Limb (tissue), 2 donors: Measurements from ENCODE around the gene CFH.
"Not testable (repeated sequence)": the region's sequence is repeated elsewhere in the genome, so short reads cannot be mapped to it uniquely, and the experiment has no call there.

Source experiments
- DNase-seq, 2 donors: peaks; one replicate each; pipeline ENCODE4 v3.0.0-alpha.2; 2016; ENCODE audit errors: extremely low spot score in 2 of 2

Gene CFH

GRCh38 chr1:196651637-196652215 is at the start of gene CFH:
Gene CFH (plus strand): TSS chr1:196652043. CDS start chr1:196652118, 75 bp downstream.
- DNase-seq = peak in 1 of 2 donors; percentile 73

GRCh38 chr1:196603651-196604050 is 48.2 kb upstream of the CFH start:
- DNase-seq = no peak

- no peak for DNase-seq
Observed at GRCh38 chr1:196607981-196608380, 43.9 kb upstream of the CFH start.

GRCh38 chr1:196608390-196609369 is 43.2 kb upstream of the CFH start, which contains the start of gene KCNT2:
Gene KCNT2 (minus strand): TSS chr1:196608440. CDS start chr1:196608309, 131 bp downstream.
- DNase-seq = peak; percentile 83 to 88

- no peak for DNase-seq
Observed at GRCh38 chr1:196609370-196609737, 42.5 kb upstream of the CFH start.

GRCh38 chr1:196611873-196612272 is 40.0 kb upstream of the CFH start:
- no peak for DNase-seq

- no peak for DNase-seq
Observed at GRCh38 chr1:196619721-196620120, 32.1 kb upstream of the CFH start.

GRCh38 chr1:196623079-196623478 is 28.8 kb upstream of the CFH start:
- no peak for DNase-seq

- no peak for DNase-seq
Observed at GRCh38 chr1:196628838-196629237, 23.0 kb upstream of the CFH start.

GRCh38 chr1:196637606-196638005 is 14.2 kb upstream of the CFH start:
- no peak for DNase-seq

- no peak for DNase-seq
Observed at GRCh38 chr1:196638466-196638865, 13.4 kb upstream of the CFH start.

GRCh38 chr1:196639291-196639690 is 12.6 kb upstream of the CFH start:
- not testable (repeated sequence) for DNase-seq

- no peak for DNase-seq
Observed at GRCh38 chr1:196640976-196641375, 10.9 kb upstream of the CFH start.

- no peak for DNase-seq
Observed at GRCh38 chr1:196649990-196650389, 1.9 kb upstream of the CFH start.

GRCh38 chr1:196650403-196650802 is 1.4 kb upstream of the CFH start:
- peak in 1 of 2 donors; percentile 36 for DNase-seq

GRCh38 chr1:196651079-196651478 is 764 bp upstream of the CFH start:
- no peak for DNase-seq

- DNase-seq = no peak
Observed at GRCh38 chr1:196654271-196654670, 2.4 kb downstream of the CFH start.

- no peak for DNase-seq
Observed at GRCh38 chr1:196655071-196655470, 3.2 kb downstream of the CFH start.

- DNase-seq = no peak
Observed at GRCh38 chr1:196655494-196655893, 3.7 kb downstream of the CFH start.

- no peak for DNase-seq
Observed at GRCh38 chr1:196659471-196659870, 7.6 kb downstream of the CFH start.

GRCh38 chr1:196660272-196660671 is 8.4 kb downstream of the CFH start:
- DNase-seq = no peak

GRCh38 chr1:196660852-196661251 is 9.0 kb downstream of the CFH start:
- peak in 1 of 2 donors; percentile 75 for DNase-seq

- DNase-seq = no peak
Observed at GRCh38 chr1:196661345-196661744, 9.5 kb downstream of the CFH start.
